Measurements from ENCODE around the gene SAXO1.
"Not testable (repeated sequence)": the region's sequence is repeated elsewhere in the genome, so short reads cannot be mapped to it uniquely, and the experiment has no call there.

Gene SAXO1

DNA sequence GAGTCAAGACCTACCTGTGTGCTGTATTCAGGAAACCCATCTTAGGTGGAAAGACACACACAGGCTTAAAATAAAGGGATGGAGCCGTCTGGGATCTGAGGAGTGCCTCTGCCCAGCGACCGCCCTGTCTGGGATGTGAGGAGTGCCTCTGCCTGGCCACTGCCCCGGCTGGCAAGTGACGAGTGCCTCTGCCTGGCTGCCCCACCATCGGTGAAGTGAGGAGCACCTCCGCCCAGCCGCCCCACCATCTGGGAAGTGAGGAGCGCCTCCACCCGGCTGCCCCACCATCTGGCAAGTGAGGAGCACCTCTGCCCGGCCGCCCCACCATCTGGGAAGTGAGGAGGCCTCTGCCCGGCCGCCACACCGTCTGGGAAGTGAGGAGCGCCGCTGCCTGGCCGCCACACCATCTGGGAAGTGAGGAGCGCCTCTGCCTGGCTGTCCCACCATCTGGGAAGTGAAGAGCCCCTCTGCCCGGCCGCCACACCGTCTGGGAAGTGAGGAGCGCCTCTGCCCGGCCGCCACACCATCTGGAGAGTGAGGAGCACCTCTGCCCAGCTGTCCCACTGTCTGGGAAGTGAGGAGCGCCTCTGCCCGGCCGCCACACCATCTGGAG is 33.7 kb downstream of the SAXO1 start:
- no peak for DNase-seq

DNA sequence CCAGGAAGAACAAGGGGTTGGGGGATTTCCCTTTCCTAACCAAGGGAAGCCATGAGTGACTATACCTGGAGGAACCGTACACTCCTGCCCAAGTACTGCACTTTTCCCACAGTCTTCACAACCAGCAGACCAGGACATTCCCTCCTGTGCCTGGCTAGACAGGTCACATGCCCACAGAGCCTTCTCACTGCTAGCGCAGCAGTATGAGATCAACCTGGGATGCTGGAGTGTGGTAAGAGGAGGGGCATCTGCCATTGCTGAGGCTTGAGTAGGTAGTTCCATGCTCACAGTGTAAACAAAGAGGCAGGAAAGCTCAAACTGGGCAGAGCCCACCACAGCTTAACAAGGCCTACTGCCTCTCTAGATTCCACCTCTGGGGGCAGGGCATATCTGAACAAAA is 35.9 kb downstream of the SAXO1 start:
- DNase-seq: no peak

DNA sequence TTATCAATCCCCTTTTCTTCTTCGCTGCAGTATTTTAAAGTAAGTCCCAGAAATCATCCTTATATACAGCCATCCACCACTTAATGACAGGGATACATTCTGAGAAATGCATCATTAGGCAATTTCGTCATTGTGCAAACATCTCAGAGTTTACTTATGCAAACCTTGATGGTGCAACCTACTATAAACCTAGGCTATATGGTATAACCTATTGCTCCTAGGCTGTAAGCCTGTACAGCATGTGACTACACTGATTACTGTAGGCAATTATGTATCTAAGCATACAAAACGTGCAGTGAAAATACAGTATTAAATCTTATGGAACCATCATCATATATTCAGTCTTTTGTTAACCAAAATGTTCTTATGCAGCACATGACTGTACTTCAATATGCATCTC is 36.8 kb downstream of the SAXO1 start:
- DNase-seq: no peak

DNA sequence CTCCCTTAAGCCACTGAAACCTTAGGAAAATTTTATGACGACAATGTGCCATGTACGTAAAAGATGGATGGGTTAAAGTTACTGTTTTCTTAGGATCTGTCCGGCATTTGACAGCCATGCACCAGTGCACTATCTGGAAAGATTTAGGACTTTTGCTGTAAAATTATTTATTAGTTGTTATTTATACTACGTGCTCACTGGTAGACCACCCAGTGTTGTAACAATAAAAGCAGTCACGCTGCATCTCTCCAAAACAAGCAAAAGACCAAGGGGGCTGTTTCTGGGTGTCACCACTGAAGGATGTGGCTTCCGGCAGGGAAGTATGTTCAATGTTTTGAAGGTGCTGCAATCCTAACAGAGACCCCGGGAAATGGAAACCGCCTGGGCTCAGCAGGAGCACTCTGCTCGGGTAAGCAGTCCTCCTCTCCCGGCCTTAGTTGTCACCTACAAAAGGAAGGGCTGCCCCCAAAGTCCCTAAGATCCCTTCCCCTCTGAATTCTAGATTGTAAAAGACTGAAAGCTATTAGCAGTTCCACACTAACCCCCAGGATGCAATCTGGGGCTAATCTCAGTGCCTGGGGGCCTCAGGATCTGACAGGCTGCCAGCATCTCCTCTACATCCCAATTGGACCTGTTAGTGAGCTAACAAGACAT is 38.6 kb downstream of the SAXO1 start:
- no peak for DNase-seq

DNA sequence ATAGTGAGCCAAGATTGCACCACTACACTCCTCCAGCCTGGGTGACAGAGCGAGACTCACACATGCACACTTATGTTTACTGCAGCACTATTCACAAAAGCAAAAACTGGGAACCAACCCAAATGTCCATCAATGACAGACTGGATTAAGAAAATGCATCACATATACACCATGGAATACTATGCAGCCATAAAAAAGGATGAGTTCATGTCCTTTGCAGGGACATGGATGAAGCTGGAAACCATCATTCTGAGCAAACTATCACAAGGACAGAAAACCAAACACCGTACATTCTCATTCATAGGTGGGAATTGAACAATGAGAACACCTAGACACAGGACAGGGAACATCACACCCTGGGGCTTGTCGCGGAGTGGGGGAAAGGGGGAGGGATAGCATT is 41.8 kb downstream of the SAXO1 start:
- DNase-seq: not testable (repeated sequence)

DNA sequence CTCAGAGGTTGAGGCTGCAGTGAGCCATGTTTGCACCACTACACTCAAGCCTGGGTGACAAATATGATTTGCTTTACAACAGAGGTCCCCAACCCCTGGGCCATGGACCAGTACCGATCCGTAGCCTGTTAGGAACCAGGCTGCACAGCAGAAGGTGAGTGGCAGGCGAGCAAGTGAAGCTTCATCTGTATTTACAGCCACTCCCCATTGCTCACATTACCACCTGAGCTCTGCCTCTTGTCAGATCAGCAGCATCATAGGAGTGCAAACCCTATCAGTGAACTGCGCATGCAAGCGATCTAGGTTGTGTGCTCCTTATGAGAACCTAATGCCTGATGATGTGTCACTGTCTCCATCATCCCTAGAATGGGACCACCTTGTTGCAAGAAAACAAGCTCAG is 42.5 kb downstream of the SAXO1 start:
- DNase-seq: no peak

DNA sequence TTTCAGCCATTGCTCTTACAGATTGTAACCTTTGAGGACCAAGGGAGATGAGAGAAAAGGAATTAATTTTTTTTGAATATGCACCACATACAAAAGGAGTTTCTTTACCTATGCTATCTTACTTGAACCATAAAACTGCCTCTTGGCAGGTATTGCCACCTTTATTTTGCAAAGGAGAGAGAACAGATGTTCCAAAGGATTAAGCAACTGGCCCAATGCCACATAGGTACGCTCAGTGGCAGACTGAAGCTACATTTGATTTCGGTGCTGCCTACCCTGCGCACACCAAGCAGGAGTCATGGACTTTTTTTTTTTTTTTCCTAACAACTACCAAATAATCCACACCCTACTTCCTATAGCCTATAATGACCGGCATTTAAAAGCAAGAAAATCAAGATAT is 43.1 kb downstream of the SAXO1 start:
- no peak for DNase-seq

DNA sequence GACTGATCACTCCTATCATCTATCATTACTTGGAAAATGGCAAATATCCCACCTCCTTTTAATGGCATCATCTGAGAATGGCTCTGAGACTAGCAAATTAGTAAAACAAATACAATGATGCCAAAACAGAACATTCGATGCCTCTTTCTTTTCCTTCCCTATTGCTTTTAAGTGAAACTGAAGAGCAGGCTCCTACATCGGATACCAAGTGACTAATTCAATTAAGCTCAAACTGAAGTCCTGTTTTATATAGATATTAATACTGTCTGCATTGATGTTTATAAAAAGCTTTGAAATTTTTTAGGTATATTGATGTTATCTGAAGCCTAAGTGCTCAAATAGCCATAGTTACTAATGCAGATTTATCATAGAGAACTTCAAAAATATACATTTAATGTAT is 43.9 kb downstream of the SAXO1 start:
- DNase-seq: no peak

DNA sequence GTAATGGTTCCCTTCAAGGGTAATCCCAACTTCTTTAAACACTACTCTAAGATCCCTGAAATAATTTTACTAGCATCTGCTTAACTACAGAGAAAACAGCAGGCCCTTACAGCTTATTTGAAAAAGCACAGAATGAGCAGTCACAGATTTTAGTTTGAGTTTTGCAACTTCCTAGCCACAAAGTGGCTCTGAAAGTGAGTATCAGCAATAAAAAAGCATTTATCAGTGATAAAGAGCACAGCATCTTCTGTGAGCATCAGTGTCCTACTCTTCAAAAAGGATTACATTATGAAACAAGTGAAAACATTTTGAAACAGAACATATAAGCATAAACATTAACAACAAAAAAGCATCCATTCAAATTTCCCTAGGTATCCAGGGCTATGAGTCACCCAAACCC is 45.0 kb downstream of the SAXO1 start:
- DNase-seq: no peak

DNA sequence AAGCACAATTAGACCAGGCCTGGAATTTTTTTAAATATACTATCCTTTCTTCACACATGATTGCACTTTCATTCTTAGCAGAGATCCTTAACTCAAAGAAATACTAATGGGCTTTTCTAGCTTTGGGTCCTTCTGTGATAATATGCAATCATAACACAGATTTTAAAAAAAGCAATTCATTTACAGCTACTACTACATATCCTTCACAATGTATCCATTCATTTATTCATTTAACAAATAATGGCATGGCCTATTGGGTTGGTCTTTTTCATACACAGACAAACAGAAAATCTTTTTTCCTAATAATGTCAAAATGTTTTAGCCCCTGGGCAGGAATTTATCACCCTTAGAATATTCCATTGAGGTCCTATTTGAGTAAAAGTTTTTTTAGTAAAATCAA is 47.0 kb downstream of the SAXO1 start:
- DNase-seq: no peak

DNA sequence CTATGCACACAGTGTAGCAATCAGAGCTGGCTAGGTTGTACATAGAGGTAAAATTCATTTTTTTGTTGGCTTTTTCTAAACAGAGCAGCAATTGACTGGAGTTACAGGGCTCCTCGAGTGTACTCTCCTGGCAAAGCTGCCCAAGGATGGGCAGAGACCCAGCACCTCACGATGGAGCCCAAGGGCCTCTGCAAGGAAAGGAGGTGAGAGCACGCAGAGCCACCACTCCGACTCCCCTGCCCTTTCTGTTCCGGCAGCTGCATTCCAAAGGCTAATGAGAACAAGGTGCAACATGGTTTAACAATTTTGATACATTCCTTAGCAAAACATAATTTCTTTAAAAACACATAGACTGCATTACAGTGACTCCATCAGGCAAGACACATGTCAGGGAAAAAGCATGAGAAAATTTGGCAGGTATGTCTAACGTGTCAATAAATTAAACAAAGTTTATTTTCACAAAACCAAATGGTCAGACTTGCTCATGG is 47.5 kb downstream of the SAXO1 start:
- no peak for DNase-seq

DNA sequence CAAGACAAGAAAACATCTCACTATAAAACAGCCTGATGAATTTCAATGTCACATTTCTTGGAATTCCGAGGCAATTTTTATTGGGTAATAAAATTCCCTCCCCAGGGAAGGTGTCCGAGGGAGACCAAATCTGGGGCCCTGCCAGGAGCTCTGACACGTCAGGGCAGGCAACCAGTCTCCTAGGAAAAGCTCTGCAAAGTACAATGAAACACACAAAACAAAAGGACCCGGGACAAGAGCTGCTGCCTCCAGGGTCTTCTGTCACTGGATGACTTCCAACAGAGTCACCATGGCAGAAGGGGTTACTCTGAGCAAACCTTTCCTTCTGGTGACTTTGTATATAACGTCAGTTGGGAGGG is 50.8 kb downstream of the SAXO1 start:
- DNase-seq: no peak

DNA sequence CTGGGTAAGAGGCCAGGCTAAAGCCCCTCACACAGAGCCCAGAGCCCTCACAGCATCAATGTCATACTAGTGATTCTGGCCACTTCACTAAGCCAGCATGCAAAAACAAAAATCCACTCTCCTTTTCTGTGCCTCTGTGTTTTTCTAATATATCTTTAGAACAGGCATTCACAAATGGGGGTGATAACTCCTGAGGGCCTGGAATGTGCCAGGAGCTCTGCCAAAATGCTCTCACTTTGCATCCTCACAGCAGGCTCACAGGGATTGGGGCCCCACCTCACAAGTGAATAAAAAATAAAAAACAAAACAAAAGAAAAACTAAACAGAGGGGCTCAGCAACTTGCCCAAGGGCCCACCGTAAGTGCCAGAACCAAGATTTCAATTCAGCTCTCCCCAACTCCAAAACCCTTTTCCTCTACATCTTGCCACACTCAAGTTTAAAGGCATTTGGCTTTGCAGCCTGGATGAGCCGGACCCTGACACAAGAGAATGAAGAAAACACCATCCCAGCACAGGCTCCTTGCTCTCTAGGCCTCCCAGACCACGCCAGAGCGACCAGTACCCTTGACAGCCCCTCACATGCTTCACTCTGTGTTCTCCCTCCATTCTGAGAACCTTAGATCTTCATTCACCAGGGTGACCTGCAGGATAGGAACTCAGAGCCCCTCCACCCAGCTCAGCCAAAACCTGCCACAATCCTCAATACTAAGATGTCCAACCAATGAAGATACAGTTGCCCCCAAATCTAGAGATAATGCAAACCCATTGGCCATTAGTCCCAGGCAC is 51.3 kb downstream of the SAXO1 start:
- DNase-seq: no peak

DNA sequence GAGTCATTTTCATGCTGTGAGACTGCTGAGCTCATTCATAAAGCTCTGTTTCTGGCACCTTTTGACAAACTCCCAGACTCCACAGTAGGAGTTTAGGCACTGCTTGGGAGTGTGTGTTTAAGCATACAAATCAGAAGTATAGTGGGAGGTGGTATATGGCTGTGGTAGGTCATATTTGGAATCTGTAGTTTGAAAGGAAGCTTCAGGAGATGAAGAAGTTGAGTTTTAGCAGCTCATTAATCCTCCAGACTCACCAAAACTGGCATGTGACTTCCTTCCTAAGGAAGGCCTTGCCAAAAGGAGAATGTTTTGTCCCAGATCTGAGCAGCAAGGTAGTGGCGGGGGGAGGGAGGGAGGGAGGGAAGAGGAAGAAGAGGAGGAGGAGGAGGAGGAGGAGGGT is 52.8 kb downstream of the SAXO1 start:
- no peak for DNase-seq

DNA sequence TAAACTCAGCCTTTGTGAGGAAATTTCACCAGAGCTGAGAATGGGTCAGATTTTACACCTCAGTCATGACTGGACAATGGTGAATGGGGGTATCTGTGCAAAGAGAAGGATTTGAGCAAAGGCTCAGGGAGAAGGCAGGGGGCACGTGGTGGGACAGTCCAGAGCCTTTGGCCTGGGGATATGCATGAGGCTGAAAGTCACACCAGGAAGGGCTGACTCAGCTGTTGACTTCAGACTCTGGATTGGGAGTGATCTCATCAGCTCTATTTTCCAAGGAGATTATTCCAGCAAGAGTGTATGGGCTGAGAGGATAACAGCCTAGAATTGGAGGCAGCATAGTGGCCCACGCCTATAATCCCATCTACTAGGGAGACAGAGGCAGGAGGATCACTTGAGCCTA is 53.6 kb downstream of the SAXO1 start:
- DNase-seq: no peak

DNA sequence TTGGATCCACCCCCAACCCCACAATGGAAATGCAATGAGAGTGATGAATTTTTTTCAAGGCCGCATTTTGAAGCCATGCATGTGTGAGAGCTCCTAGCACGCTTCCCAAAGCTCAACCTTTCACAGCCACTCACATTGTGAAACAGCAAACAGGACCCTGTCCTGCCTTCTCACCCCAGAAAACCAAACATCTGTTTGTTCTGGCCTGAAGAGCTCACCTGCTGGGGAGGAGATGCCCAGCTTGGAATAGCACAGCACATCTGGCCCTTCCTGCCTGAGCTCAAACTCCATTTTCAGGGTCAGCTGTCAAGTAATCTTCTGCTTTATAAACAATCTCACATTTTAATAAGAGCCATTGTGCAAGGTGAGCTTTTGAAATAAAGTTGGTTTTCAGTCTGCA is 54.8 kb downstream of the SAXO1 start:
- no peak for DNase-seq

DNA sequence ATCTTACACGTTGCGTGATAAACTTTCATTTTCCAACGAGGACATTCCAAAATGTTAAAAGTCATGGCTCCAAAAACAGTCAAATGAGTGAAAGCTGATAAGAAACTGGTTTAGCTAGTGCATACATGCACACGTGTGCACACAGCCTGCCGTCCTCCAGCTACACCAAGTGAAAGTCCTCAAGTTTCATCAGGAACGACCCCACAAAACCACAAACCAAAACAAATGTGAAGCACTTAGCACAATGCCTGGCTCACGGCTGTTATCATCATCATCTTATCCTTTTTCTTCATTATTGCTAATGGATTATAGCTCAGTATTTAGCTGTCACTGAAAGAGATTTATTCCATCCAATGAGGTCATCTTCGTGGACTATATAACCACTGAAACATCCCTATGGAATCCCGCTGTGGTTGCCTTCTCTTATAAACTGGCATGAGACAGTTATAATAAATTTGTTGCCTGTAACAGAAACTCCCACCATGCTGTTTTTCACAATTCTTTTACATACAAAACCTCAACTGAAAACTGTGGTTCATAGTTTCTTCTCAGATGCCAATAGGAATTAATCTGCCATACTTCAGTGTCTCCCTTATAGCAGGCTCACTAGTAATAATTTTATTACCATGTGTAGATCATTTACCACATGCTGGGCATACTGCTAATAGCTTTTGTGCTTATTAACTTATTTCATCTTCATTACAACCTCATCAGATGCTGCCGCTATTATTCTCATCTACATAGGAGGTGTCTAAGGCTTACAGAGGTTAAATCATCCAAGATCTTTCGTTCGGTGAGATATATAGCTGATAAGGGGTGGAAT is 56.1 kb downstream of the SAXO1 start:
- DNase-seq: no peak

DNA sequence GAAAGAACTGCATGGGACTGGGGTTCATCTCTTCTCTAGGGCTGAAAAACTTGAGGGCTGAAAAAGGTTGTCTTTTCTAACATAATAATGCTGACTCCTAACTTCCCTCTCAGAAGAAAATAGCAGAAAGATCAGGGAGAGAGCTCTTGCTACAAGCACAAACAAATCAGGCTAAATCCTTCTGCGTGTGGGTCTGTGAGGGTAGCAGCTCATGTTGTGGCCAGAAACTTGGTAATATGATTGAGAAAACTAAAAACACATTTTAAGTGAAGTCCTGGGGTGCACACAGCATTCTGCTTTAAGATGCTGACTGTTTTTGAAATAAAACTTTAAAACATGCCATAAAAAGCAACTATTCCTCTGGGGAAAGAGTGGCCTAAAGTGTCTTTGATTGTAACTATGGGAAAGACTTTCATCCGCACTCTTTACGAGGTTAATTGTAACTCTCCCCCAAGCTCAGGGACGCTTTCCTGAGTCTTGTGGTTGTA is 56.7 kb downstream of the SAXO1 start:
- DNase-seq: no peak

DNA sequence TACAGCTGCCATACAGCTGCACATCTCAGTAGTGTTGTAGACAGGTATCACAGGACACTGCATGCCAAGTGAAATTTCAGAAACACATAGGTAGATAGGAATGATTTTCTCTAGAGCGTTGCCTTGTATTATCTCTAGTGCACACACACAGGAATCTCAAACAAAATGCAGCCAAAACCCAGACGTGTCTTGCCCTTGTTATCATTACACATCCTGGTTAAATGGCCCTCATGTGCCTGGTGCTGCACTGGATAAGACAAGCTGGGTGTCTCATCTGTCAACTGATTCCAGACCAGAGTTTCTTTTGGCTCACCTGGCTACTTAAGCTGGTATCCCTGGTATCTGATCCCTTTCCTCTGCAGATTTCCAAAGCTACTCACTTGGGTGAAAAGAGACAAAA is 59.7 kb downstream of the SAXO1 start:
- DNase-seq: no peak

DNA sequence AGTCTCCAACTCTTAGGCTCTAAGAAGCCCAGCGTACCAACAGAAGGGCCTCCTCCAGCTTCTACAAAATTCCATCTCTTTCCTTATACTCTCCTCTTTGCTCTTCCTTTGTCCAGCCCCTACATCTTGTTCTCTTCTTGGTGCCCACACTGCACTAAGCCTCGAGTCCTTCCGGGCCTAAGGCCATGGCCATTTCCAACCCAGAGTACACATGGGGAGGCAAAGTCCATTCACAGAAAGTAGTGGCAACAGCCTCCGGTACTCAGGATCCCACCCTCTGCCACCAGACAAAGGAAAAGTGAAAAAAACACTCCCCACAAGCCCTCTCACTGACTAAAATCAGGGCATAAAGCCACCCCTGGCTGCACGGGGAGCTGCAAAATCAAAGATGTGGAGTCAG is 60.3 kb downstream of the SAXO1 start:
- DNase-seq: no peak

DNA sequence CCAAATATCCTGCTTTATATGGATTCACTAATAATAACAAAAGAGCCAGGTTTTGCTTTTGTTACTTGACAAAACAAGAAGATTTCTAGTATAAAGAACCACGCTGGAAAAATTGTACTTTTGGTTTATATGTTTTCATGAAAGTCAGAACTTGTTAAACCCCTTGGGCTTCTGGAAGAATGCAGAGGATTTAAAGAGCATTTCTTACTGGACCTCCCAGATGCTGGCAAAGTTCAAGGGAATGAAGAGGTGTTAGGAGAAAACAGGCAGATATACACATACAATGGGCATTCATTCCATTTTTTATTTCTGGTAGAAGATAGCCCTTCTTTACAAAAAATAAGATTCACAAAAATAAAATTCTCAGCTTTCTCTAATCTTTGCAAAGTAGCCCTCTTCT is 61.1 kb downstream of the SAXO1 start:
- DNase-seq: no peak

DNA sequence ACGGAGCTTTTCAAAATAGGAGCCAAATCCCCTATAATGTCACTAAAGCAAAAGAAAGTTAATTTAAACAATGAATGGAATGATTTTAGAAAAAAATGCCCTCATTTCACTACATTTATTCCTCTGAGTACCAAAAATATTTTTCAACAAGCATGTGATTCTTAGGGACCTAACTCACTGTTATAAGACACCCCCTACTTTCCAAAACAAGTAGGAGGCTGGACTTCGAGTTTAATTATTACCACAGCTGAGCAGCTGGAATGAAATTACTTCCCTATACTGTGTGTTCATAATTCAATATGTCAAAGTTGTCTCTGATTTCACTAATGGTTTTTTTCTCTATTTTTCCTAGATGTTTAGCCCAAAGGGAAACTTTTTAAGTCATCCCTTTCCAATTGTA is 61.6 kb downstream of the SAXO1 start:
- DNase-seq: no peak

DNA sequence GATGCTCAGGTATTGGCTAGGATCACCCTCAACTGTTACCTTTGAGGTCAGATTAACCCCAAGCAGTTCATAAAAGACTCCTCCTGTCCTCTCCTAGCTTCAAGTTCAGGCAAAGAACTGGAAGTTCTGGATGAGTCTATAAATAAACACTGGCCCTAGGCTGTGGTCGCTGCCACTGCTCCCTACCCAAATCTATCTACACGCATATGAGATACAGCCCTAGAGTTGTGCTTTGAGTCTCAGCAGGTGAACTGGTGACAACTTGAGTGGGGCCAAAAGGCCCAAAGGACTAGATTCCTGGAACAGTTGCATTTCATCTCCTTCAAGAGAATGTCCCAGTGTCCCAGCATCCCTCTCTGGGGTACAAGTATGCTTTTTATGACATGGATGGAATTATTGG is 62.6 kb downstream of the SAXO1 start:
- DNase-seq: no peak
